ENCODE measurements around the gene TSPAN13. TPM values are rescaled to one million over a fixed set of nuclear protein-coding genes. Genes with fewer than 3 reads are reported as not detected.

TSPAN13 gene
- total and polyA plus RNA-seq, 2 of the 8 experiments (the other 6 are each of a cell fraction or from before 2014, with no cell fraction given): 15.3 to 28.1 TPM

DNA sequence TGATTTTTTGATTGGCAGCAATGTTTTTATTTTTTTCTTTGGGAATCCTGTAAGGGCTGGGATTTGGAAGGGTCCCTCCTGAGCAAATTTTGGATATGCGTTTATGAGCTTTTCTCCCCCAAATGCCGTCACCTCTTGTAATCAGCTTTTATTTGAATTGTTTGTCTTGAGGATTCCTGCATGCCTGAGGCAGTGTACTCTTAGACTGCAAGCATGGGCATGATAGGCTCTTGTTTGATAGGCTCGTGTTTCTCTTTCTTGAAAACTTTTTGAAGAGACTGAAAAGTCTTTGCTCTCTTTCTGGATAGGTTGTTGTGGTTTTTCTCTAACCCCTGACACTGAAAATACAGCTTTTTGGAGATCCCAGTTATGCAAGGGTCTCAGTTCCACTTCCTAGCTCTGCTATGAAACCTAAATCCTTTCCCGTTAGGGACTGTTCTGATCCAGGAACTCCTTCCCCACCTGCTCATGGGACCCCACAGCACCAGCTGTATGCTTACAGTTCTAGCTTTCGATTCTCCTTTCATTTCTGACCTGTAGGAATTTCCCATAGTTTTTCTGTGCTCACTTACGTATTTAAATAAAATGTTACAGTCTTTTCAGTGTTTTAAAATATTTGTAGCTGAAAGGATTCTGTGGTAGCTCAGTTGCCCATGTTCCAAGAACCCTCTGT, 17.2 kb downstream of the TSPAN13 start (continued):
- TF ChIP-seq, protein P1, sequence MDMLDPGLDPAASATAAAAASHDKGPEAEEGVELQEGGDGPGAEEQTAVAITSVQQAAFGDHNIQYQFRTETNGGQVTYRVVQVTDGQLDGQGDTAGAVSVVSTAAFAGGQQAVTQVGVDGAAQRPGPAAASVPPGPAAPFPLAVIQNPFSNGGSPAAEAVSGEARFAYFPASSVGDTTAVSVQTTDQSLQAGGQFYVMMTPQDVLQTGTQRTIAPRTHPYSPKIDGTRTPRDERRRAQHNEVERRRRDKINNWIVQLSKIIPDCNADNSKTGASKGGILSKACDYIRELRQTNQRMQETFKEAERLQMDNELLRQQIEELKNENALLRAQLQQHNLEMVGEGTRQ (IDR thresholded peaks at IDR 0.05; ENCODE audit: low read length): no peak
- TF ChIP-seq RBBP5 (IDR thresholded peaks at IDR 0.05; ENCODE audit: borderline replicate concordance, low read depth, low read length): no peak
